Panc1 (cell line): ENCODE measurements around the gene LSM12. TPM values are rescaled to one million over a fixed set of nuclear protein-coding genes. Genes with fewer than 3 reads are reported as not detected.

Experiments used
- ATAC-seq: fragments of 200-7000 bp; cut with Tn5 transposase; 2 replicates; pipeline ENCODE4 v1.9.1; 2020; ENCODE audit warnings: mild to moderate bottlenecking, moderate library complexity
- BruUV-seq: library from RNA; stranded (reverse); fragments of 400-500 nt; replicated peaks from 2 replicates; lab custom pipeline; 2021; lab: Mats Ljungman, UMichigan
- CTCF ChIA-PET: fragments of 300-600 bp; sonication (Branson Sonifier 250); formaldehyde crosslinking; loops from one replicate; lab custom pipeline; 2022; ENCODE audit warnings: antibody characterized with exemption; lab: Charles Lee
- POLR2A ChIA-PET: fragments of 300-600 bp; sonication (Branson Sonifier 250); formaldehyde crosslinking; loops from one replicate; lab custom pipeline; 2022; ENCODE audit warnings: antibody characterized with exemption; lab: Charles Lee
- DNase-seq: peaks from one replicate; pipeline ENCODE4 v3.0.0-alpha.2; 2010; ENCODE audit warnings: low read depth, low spot score
- H3K27ac ChIP-seq: 2 replicates; pipeline ENCODE4 v1.5.1; 2011; ENCODE audit warnings: mild to moderate bottlenecking, low read length, inconsistent platforms
- H3K27me3 ChIP-seq: fragments of 200-500 bp; sonication (Bioruptor generic); 2 replicates; pipeline ENCODE4 v1.6.0; 2014; ENCODE audit warnings: low read length, inconsistent platforms; ENCODE audit not compliant: control insufficient read depth, insufficient read depth
- H3K36me3 ChIP-seq: fragments of 200-500 bp; sonication (Bioruptor generic); 2 replicates; pipeline ENCODE4 v1.5.1; 2014; ENCODE audit warnings: inconsistent platforms, mild to moderate bottlenecking, low read length, moderate library complexity; ENCODE audit not compliant: control insufficient read depth, insufficient read depth
- H3K4me1 ChIP-seq: 2 replicates; pipeline ENCODE4 v1.5.1; 2011; ENCODE audit warnings: inconsistent platforms, mild to moderate bottlenecking, low read length, moderate library complexity; ENCODE audit not compliant: control insufficient read depth, insufficient read depth
- H3K4me3 ChIP-seq, 2 experiments: 2 replicates each; pipeline ENCODE4 v1.5.1; 2011 to 2012; ENCODE audit warnings: low read depth in 2 of 2, low read length in 2 of 2, mild to moderate bottlenecking in 2 of 2, inconsistent platforms in 1 of 2, moderate library complexity in 1 of 2
- H3K9me3 ChIP-seq: fragments of 200-500 bp; sonication (Bioruptor generic); 2 replicates; pipeline ENCODE4 v1.5.1; 2014; ENCODE audit warnings: low read depth, mild to moderate bottlenecking, inconsistent platforms, low read length, moderate library complexity; ENCODE audit not compliant: control insufficient read depth, insufficient read depth
- POLR2AphosphoS5 ChIP-seq: IDR thresholded peaks from 2 replicates; pipeline ENCODE4 v1.6.1; 2012; ENCODE audit warnings: mild to moderate bottlenecking, low read depth, low read length, moderate library complexity
- SIN3A ChIP-seq: IDR thresholded peaks from 2 replicates; pipeline ENCODE4 v1.6.1; 2012; ENCODE audit warnings: low read depth, mild to moderate bottlenecking, low read length, moderate library complexity, borderline replicate concordance; ENCODE audit not compliant: insufficient read depth
- TCF7L2 ChIP-seq: IDR thresholded peaks from 2 replicates; pipeline ENCODE4 v1.6.1; 2011; ENCODE audit warnings: mild to moderate bottlenecking, low read depth, low read length, inconsistent platforms
- in situ Hi-C: cut with HindIII; loops from 2 replicates; pipeline ENCODE4 v1.10.0; 2016; ENCODE audit warnings: low sequenced_read_pairs, low pct_unique_long_range_greater_than_20kb
- intact Hi-C: fragments of 100-400 bp; cut with micrococcal nuclease; formaldehyde crosslinking; loops from one replicate; pipeline ENCODE4 v1.10.0; 2022; ENCODE audit not compliant: unreplicated experiment
- total RNA-seq: library from RNA; stranded (reverse); gene quantifications from one replicate; pipeline ENCODE4 v1.2.1, GENCODE V29; 2021; ENCODE audit not compliant: unreplicated experiment
- TF ChIP-seq, protein P1 (sequence below): fragments of 450-650 bp; IDR thresholded peaks from 2 replicates; pipeline ENCODE4 v1.5.1; 2017; ENCODE audit warnings: mild to moderate bottlenecking
- TF ChIP-seq, protein P2 (sequence below), 2 experiments: IDR thresholded peaks; 2 replicates each; pipeline ENCODE4 v1.6.1; 2011 to 2012; ENCODE audit warnings: low read depth in 2 of 2, control low read depth in 1 of 2, low read length in 1 of 2, mild to moderate bottlenecking in 1 of 2, moderate library complexity in 1 of 2; ENCODE audit not compliant: insufficient read depth in 1 of 2

Gene LSM12
- total RNA-seq, 1 experiment from 2014 or later: 73.0 TPM

DNA sequence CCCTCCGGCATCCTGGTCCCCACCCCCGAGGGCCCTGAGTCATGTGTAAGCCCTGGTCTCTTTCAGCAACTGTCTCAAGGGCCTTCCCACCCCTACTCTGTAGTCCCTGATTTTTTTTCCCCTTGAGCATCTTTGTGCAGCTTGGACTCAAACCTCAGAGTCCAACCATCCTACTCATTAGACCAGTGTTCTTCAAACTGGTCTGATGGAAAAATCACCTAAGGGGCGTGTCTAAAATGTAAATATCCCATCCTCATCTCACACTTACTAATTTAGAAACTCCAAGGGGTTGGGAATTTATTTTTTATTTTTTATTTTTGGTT, 4.7 kb upstream of the LSM12 start:
- no peak for ATAC-seq
- peaks cover 2% of the 10 kb centered on the region; the same call in 1 of the 2 replicates for H3K36me3 ChIP-seq
- no TSS peak for BruUV-seq
- no peaks in the 10 kb centered on the region for H3K27me3 ChIP-seq
- TF ChIP-seq SIN3A (no peak), POLR2AphosphoS5 (no peak), TCF7L2 (no peak)
- TF ChIP-seq, protein P1, sequence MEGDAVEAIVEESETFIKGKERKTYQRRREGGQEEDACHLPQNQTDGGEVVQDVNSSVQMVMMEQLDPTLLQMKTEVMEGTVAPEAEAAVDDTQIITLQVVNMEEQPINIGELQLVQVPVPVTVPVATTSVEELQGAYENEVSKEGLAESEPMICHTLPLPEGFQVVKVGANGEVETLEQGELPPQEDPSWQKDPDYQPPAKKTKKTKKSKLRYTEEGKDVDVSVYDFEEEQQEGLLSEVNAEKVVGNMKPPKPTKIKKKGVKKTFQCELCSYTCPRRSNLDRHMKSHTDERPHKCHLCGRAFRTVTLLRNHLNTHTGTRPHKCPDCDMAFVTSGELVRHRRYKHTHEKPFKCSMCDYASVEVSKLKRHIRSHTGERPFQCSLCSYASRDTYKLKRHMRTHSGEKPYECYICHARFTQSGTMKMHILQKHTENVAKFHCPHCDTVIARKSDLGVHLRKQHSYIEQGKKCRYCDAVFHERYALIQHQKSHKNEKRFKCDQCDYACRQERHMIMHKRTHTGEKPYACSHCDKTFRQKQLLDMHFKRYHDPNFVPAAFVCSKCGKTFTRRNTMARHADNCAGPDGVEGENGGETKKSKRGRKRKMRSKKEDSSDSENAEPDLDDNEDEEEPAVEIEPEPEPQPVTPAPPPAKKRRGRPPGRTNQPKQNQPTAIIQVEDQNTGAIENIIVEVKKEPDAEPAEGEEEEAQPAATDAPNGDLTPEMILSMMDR: no peak
- TF ChIP-seq, protein P2, sequence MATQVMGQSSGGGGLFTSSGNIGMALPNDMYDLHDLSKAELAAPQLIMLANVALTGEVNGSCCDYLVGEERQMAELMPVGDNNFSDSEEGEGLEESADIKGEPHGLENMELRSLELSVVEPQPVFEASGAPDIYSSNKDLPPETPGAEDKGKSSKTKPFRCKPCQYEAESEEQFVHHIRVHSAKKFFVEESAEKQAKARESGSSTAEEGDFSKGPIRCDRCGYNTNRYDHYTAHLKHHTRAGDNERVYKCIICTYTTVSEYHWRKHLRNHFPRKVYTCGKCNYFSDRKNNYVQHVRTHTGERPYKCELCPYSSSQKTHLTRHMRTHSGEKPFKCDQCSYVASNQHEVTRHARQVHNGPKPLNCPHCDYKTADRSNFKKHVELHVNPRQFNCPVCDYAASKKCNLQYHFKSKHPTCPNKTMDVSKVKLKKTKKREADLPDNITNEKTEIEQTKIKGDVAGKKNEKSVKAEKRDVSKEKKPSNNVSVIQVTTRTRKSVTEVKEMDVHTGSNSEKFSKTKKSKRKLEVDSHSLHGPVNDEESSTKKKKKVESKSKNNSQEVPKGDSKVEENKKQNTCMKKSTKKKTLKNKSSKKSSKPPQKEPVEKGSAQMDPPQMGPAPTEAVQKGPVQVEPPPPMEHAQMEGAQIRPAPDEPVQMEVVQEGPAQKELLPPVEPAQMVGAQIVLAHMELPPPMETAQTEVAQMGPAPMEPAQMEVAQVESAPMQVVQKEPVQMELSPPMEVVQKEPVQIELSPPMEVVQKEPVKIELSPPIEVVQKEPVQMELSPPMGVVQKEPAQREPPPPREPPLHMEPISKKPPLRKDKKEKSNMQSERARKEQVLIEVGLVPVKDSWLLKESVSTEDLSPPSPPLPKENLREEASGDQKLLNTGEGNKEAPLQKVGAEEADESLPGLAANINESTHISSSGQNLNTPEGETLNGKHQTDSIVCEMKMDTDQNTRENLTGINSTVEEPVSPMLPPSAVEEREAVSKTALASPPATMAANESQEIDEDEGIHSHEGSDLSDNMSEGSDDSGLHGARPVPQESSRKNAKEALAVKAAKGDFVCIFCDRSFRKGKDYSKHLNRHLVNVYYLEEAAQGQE (IDR thresholded peaks at IDR 0.05; ENCODE audit: insufficient read depth in 1 of 2, low read depth in 2 of 2, low read length in 1 of 2): no peak
- intact Hi-C loops: no loop called here
- POLR2A ChIA-PET: interaction anchor here (0.7 kb wide), 1 partner anchor 291 kb away, joined by 5 read pairs; no protein-coding TSS in a partner anchor
- peaks cover 20% of the 10 kb centered on the region for H3K4me1 ChIP-seq
- no peaks in the 10 kb centered on the region for H3K9me3 ChIP-seq
- in situ Hi-C loops: no loop called here
- DNase-seq: no peak
- H3K4me3 ChIP-seq: peak overlapping the region; percentile 71 to 87
- CTCF ChIA-PET: no interaction called here
- peak overlapping the region; percentile 93 for H3K27ac ChIP-seq

DNA sequence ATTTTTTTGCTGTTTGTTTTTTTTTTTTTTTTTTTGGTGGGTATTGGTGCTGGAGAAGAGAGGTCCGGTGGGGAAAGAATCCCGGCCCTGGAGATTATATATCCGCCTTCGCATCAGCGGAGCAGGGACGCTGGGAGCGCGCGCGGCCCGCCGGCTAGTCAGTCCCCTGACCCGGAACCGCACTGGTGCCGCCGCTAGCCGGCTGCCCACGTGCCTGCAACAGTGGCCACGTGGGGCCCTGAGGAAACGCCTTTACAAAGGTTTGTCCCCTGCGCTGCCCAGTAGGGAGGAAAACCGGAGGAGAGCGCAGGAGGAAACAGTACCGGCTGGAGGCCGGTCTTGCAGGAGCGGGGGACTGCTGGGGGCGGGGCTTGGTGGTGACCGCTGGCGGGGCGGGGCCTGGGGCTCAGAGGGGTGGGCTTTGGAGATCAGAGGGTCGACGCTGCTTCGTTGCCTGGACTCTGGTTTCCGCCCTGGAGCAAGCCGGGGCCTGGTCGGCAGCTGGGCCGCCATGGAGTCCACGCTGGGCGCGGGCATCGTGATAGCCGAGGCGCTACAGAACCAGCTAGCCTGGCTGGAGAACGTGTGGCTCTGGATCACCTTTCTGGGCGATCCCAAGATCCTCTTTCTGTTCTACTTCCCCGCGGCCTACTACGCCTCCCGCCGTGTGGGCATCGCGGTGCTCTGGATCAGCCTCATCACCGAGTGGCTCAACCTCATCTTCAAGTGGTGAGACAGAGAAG, 4.2 kb upstream of the LSM12 start, which contains the start of gene G6PC3:
G6PC3 (plus strand) TSS at position 281 of the 743 bp plus-strand sequence; CDS start at position 512, 231 bp downstream.
- peak within 1 kb of the TSS; percentile 95 for H3K27ac ChIP-seq
- ATAC-seq: peak; percentile 91
- CTCF ChIA-PET: no interaction called here
- H3K9me3 ChIP-seq: no peaks in the 10 kb centered on the region
- no peak for DNase-seq
- intact Hi-C loops: no loop called here
- in situ Hi-C loops: no loop called here
- peaks cover 20% of the 10 kb centered on the region for H3K4me1 ChIP-seq
- H3K4me3 ChIP-seq: peak within 1 kb of the TSS; percentile 71 to 87
- H3K27me3 ChIP-seq: no peaks in the 10 kb centered on the region
- POLR2A ChIA-PET: interaction anchor here (0.7 kb wide), 3 partner anchors 56 to 345 kb away, joined by 5 to 10 read pairs (median 5); partner anchors contain the start of gene TMEM101
- H3K36me3 ChIP-seq: peaks cover 2% of the 10 kb centered on the region; the same call in 1 of the 2 replicates
- BruUV-seq: no TSS peak
- TF ChIP-seq, protein P1: no peak
- TF ChIP-seq SIN3A: peak; percentile 83; the same call in 1 of the 2 replicates
- TF ChIP-seq, protein P2 (IDR thresholded peaks at IDR 0.05; ENCODE audit: insufficient read depth in 1 of 2, low read depth in 2 of 2, low read length in 1 of 2): no peak
- TF ChIP-seq POLR2AphosphoS5: peak; percentile 76
- 0 out of 2 replicates have a peak, but pooled peaks have one; percentile 32 for TF ChIP-seq TCF7L2
